NCI-H1105 treated with DMSO at 0.1 percent for 48 hours (cell line): ENCODE results near the gene RAPSN.
A peak's percentile ranks its signal among the peaks of the same experiment; 100 is the strongest.

Experiments used
- DNase-seq: peaks from one replicate; lab custom pipeline; 2025; lab: John Stamatoyannopoulos, UW

Gene RAPSN

DNA sequence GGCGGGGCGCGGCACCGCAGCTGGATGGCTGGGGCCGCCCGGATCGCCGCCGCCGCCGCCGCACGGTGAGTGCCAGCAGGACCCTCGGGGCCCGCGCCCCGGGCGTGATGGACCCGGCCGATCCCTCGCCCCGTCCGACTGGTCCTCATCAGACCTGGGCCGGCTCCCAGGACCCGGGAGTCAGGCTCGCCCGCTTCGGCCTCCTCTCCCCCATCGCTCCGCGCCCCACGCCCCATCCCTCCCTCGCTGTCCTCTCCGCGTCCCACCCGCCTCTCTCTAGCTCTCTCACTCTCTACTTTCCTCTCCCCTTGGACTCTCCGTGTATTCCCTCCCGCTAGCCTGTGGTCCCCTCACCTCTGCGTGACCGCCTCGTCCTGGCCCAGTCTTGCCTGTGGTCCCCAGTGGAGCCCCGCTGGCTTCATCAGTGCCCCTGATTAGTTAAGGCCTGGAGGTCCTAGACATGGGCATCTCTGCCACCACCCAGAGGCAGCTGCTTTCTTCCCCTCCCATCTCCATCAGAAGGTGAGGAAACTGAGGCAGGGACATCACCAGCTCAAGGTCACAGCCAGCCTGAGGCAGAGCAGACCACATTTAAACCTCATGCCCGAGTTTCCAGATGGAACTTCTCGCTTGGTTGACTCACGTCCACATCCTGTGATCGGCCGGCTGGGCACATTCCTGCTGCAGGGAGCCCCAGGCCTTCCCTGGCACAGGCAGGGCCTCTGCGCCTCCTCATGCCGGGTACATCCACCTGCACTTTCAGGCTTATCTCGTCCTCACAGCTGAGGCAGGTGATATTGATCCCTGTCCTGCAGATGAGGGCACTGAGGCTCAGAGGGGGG, 40.1 kb downstream of the RAPSN start:
- no peak for DNase-seq

DNA sequence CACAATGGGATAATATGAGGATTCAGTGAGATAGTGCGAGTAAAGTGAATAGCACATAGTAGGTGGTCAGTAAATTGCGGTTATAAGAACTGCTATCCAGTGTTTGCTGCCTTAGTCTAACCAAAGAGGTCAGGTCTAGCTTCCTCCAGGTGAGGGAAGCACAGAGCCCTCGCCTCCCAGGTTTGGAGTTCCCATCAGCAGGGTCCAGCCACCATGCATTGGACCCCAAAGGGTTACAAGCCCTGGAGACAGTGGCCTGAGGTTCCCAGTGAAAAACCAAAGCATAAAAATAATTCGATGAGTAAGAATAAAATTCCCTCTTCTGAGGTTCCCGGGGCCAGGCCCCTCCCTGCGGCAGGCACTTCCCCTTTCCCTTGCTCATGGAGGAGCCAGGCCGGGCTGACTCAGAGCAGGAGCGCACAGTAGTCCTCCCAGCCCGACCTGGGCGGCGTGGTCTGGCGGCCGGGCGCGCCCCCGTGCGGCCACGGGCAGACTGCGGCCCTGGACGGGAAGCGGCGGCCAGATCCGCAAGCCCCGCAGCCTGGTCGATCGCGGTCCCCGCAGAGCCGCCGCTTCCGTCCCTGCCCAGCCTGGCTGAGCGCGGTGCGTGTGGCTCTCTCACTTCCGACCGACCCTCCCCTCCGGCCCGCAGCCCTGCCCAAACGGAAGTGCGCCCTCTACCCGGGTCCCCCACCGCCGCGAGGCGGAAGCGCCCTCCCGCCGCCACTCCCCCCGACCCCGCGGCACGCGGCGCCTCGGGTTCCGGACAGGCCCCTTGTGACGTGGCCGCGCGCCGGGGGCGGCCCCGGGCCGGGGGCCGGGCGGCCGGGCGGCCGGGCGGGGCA, 41.0 kb downstream of the RAPSN start, which contains the start of gene SLC39A13:
Gene SLC39A13, plus strand, starts transcription at position 845 of the 845 bp plus-strand sequence. CDS start 1,505 bp downstream, outside the sequence.
- peak; percentile 87 for DNase-seq

- DNase-seq: no peak
Measured at GRCh38 chr11:47406896-47407745, 41.8 kb downstream of the RAPSN start.

DNA sequence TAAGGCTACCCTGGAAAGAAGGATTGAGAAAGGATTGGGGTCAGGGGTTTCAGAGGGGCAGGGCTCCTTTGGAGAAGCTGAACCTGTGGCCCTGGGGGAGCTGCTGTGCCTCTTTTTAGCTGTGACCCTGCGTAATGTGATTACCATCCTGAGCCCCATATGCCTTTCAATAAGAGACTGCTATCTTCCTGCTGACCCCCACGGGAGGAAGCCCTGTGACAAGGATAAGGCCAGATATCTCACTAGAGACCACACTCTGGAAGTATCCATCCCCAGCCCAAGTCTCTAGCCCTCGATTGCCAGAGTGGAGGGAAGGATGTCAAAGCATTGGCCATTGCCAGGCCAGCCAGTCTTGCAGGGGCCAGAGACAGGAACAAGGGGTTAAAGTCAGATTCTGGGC, 45.4 kb downstream of the RAPSN start:
- DNase-seq: no peak

DNA sequence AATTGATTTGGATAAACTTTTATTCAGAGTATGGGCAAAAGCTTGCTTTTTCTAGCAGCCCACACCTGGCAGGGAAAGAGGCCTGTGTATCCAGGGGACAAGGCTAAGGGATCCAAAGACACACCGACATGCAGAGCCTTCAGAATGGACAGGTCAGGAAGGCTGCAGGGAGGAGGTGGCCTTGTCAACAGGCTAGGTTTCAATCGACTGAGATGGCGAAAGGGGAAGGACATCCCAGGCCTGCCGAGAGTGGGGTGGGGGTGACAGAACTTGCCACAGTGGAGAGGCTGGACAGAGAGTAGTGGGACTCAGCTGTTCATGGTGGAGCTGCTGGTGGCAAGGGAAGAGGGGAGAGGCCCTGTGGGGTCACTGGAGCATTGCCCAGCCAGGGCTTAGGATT, 45.8 kb downstream of the RAPSN start:
- DNase-seq: no peak

DNA sequence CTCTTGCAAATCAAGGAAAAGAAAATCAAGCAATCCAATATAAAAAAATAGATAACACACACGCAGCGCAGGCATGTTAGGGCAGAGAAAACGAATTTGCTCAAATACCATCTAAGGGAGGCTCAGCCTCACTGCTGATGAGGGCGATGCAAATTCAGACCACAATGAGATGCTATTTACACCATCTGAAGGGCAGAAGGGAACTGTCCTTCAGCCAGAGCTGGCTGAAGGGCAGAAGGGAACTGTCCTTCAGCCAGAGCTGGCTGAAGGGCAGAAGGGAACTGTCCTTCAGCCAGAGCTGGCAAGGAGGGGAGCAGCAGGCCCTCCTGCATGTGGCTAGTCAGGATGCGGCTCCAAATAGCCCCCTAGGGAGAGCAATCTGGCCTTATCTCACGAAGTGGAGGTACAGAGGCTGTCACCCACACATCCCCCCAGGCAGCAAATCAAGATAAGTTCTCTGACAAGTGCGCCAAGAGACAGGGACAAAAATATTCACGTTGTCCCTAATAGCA, 48.1 kb downstream of the RAPSN start:
- DNase-seq: no peak

- no peak for DNase-seq
Measured at GRCh38 chr11:47399860-47400767, 48.8 kb downstream of the RAPSN start.

GRCh38 chr11:47398551-47398950, 50.4 kb downstream of the RAPSN start:
- DNase-seq: no peak

GRCh38 chr11:47398011-47398410, 50.9 kb downstream of the RAPSN start:
- DNase-seq: no peak

GRCh38 chr11:47396049-47396320, 53.0 kb downstream of the RAPSN start:
- DNase-seq: no peak

GRCh38 chr11:47395223-47396048, 53.5 kb downstream of the RAPSN start:
- DNase-seq: no peak

DNA sequence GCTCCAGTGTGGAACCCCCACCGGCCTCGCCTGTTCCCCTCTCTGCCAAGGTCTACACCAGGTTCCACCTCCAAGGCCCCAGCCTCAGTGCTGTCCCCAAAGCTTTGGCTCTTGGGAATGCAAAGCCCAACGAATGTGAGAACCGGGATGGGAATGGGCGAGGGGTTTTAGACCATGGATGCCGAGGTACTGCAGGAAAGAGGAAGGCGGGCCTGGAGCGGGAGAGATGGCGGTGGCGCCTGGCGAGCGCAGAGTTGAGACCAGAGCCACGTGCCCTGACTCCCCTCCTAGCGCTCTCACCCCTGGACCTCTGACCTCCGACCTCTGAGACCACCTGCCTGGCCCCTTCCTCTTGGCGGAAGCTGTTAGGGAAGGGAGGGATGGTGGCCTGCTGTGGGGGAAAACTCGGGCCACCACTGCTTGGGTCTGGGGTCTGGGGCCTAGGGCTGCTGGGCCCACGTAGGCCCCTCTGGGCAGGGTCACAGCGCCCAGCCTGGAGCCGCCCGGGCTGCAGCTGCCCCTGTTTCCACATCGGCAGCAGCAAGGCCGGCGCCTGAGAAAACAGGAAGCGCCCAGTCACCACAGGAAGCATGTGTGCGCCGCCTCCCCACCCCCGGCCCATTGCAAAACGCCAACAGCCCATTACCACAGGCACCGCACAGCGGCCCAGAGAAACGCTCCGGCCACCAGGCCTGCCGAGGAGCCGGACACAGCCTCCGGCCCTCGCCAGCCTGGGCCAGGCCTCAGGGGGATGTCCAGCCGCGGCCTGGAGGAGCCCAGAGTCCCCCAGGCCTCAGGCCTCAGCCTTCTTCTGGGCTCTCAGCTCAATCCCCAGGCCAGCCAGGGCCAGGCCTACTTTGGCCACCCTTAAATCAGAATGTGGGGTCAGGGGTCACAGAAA, 54.4 kb downstream of the RAPSN start:
- no peak for DNase-seq

DNA sequence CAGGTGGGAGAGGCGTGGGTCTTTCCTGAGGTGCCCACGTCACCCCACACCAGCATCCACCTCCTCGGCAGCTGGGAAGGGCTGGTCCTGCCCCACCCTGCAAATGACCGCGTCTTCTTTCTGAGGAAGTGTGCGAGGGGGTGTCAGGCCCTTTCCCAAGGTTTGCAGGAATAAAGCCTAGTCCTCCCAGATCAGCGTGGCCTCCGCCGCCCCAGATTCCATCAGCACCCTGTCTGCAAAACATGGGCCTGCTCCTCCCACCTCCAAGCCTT, 55.0 kb downstream of the RAPSN start:
- no peak for DNase-seq

DNA sequence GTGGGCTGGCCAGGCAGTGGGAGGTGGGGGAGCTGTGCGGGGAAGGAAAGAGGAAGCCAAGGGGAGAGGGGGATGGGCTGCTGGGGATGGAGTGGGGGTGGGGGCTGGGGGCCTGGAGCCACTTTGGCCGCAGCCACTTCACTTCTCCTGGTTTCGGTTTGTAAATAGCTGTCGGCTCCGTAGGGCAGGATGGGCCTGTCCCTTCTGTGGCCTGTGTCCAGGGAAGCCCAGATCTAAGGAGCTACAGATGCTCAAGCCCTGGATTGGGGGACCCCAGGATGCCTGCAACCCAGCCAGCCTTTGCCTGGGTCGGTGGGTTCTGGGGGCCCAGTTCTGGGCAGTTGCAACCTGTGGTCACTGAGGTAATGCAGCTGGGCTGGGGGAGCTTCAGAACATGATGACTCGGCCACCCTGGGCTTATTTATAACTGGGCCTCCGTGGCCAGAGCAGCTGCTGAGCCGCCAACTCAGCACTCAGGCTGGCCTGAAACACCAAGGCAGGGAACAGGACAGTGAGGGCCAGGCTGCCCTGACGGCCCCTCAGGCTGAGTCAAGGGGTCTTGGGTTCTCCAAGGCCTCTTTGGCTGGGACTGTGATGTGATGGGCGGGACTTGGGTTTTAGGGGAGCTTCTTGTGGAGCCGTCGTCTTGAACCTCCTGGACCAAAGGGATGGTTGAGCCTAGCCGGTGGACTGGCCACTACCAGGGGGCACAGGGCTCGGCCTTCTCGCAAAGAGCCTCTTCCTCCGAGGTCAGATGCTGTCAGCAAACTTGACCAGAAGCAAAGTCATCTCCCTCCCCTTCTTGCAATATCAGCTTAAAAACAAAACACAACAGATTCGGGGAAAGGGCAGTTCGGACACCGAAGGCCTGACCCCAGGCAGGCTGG, 55.5 kb downstream of the RAPSN start:
- no peak for DNase-seq

DNA sequence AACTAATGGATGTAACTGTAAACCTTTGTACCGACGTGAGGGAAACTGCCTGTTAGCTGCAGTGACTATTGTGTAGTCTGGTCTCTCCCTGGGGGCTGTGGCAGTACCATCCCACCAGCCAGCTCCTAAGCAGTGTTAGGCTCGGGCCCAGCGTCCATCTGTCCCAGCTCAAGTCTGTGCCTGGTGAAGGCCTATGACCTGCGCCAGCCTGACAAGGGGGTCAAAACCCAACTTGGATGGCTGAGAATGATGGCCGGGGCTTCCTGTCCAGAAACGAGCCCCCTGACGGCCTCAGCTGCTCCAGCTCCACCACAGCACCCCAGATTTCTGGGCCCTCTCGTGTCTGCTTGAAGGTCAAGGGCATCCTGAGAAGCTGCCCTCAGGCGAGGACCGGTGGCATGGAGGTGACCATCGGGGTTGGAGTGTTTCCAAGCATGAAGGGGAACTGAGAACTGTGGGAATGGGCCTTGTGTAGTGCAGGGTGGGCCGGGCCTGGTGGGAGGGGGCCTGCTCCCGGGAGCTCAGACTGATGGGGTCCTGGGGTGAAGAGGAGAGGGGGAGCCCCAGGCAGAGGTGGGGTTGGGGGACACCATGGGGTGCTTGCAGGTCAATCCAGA, 56.3 kb downstream of the RAPSN start:
- DNase-seq: no peak

GRCh38 chr11:47391711-47392432, 57.1 kb downstream of the RAPSN start:
- no peak for DNase-seq

GRCh38 chr11:47391077-47391583, 57.8 kb downstream of the RAPSN start:
- DNase-seq: no peak
